ENCODE data around the gene CASZ1. TPM values are rescaled to one million over a fixed set of nuclear protein-coding genes. Genes with fewer than 3 reads are reported as not detected.

The CASZ1 gene
- total RNA-seq, 1 experiment from 2014 or later: 12.6 TPM

GRCh38 chr1:10692401-10693021 is 103.9 kb downstream of the CASZ1 start:
- H3K27ac Mint-ChIP-seq (ENCODE audit: unreplicated experiment): no peak overlapping the region
- H3K27me3 Mint-ChIP-seq (ENCODE audit: unreplicated experiment): no peaks in the 10 kb centered on the region
- intact Hi-C loops (cut with micrococcal nuclease; ENCODE audit: unreplicated experiment): loop anchor here (2.0 to 5.0 kb wide), 2 partner anchors 96 to 175 kb away; no protein-coding TSS in a partner anchor
- peak; percentile 52 for TF ChIP-seq CTCF (IDR thresholded peaks at IDR 0.05; ENCODE audit: unreplicated experiment)
- H3K36me3 Mint-ChIP-seq (ENCODE audit: insufficient read depth, unreplicated experiment): peaks cover 24% of the 10 kb centered on the region
- peak; percentile 80 for DNase-seq
- peak overlapping the region; percentile 67 for H3K4me3 Mint-ChIP-seq (ENCODE audit: low read depth, unreplicated experiment)
- no TSS peak for BruUV-seq (replicated peaks)
- CTCF ChIA-PET: interaction anchor here (0.9 to 1.7 kb wide), 3 partner anchors 96 to 164 kb away, joined by 3 to 8 read pairs (median 3); no protein-coding TSS in a partner anchor
- no peaks in the 10 kb centered on the region for H3K9me3 Mint-ChIP-seq (ENCODE audit: low read depth, unreplicated experiment)
- H3K4me1 Mint-ChIP-seq (ENCODE audit: low read depth, unreplicated experiment): peaks cover 27% of the 10 kb centered on the region

GRCh38 chr1:10691740-10692125 is 104.7 kb downstream of the CASZ1 start:
- Mint-ChIP-seq H3K27me3 (ENCODE audit: unreplicated experiment) (no peaks in the 10 kb centered on the region), H3K36me3 (ENCODE audit: insufficient read depth, unreplicated experiment) (peaks cover 30% of the 10 kb centered on the region), H3K4me1 (ENCODE audit: low read depth, unreplicated experiment) (peaks cover 27% of the 10 kb centered on the region), H3K4me3 (ENCODE audit: low read depth, unreplicated experiment) (no peak overlapping the region), H3K27ac (ENCODE audit: unreplicated experiment) (no peak overlapping the region), H3K9me3 (ENCODE audit: low read depth, unreplicated experiment) (no peaks in the 10 kb centered on the region)
- no peak for DNase-seq
- TF ChIP-seq CTCF (IDR thresholded peaks at IDR 0.05; ENCODE audit: unreplicated experiment): no peak
- no TSS peak for BruUV-seq (replicated peaks)
- intact Hi-C loops (cut with micrococcal nuclease; ENCODE audit: unreplicated experiment): loop anchor here (2.0 to 5.0 kb wide), 2 partner anchors 97 to 176 kb away; no protein-coding TSS in a partner anchor
- CTCF ChIA-PET: interaction anchor here (0.9 to 1.7 kb wide), 3 partner anchors 97 to 163 kb away, joined by 3 to 8 read pairs (median 3); no protein-coding TSS in a partner anchor

- no peaks in the 10 kb centered on the region for H3K27me3 Mint-ChIP-seq (ENCODE audit: unreplicated experiment)
- no peak overlapping the region for H3K4me3 Mint-ChIP-seq (ENCODE audit: low read depth, unreplicated experiment)
- peaks cover 30% of the 10 kb centered on the region for H3K36me3 Mint-ChIP-seq (ENCODE audit: insufficient read depth, unreplicated experiment)
- intact Hi-C loops (cut with micrococcal nuclease; ENCODE audit: unreplicated experiment): loop anchor here (5.0 kb wide), 1 partner anchor 176 kb away; no protein-coding TSS in a partner anchor
- TF ChIP-seq CTCF (IDR thresholded peaks at IDR 0.05; ENCODE audit: unreplicated experiment): no peak
- DNase-seq: no peak
- peaks cover 29% of the 10 kb centered on the region for H3K4me1 Mint-ChIP-seq (ENCODE audit: low read depth, unreplicated experiment)
- no peaks in the 10 kb centered on the region for H3K9me3 Mint-ChIP-seq (ENCODE audit: low read depth, unreplicated experiment)
- CTCF ChIA-PET: interaction anchor here (0.9 to 1.7 kb wide), 3 partner anchors 98 to 163 kb away, joined by 3 to 8 read pairs (median 3); no protein-coding TSS in a partner anchor
- no peak overlapping the region for H3K27ac Mint-ChIP-seq (ENCODE audit: unreplicated experiment)
- no TSS peak for BruUV-seq (replicated peaks)
Measured at GRCh38 chr1:10691075-10691739, 105.2 kb downstream of the CASZ1 start.

GRCh38 chr1:10690484-10690883 is 106.0 kb downstream of the CASZ1 start:
- no peaks in the 10 kb centered on the region for H3K27me3 Mint-ChIP-seq (ENCODE audit: unreplicated experiment)
- TF ChIP-seq CTCF (IDR thresholded peaks at IDR 0.05; ENCODE audit: unreplicated experiment): no peak
- CTCF ChIA-PET: no interaction called here
- no peaks in the 10 kb centered on the region for H3K9me3 Mint-ChIP-seq (ENCODE audit: low read depth, unreplicated experiment)
- no TSS peak for BruUV-seq (replicated peaks)
- H3K4me3 Mint-ChIP-seq (ENCODE audit: low read depth, unreplicated experiment): no peak overlapping the region
- intact Hi-C loops (cut with micrococcal nuclease; ENCODE audit: unreplicated experiment): loop anchor here (5.0 kb wide), 1 partner anchor 177 kb away; no protein-coding TSS in a partner anchor
- peaks cover 30% of the 10 kb centered on the region for H3K36me3 Mint-ChIP-seq (ENCODE audit: insufficient read depth, unreplicated experiment)
- no peak overlapping the region for H3K27ac Mint-ChIP-seq (ENCODE audit: unreplicated experiment)
- H3K4me1 Mint-ChIP-seq (ENCODE audit: low read depth, unreplicated experiment): peaks cover 35% of the 10 kb centered on the region
- DNase-seq: no peak
